Endothelial cell (in vitro differentiated cells): ENCODE measurements around the gene STK40. TPM values are rescaled to one million over a fixed set of nuclear protein-coding genes. Genes with fewer than 3 reads are reported as not detected.

Experiments used
- DNase-seq: peaks from one replicate; pipeline ENCODE4 v3.0.0; 2021; ENCODE audit warnings: low spot score
- H3K27ac Mint-ChIP-seq: one replicate; pipeline ENCODE4 v1.8.0; 2021; ENCODE audit warnings: mixed read lengths, inconsistent platforms; ENCODE audit not compliant: unreplicated experiment
- H3K27me3 Mint-ChIP-seq: one replicate; pipeline ENCODE4 v1.8.0; 2021; ENCODE audit warnings: mild to moderate bottlenecking, moderate library complexity, mixed read lengths, inconsistent platforms; ENCODE audit not compliant: unreplicated experiment
- H3K36me3 Mint-ChIP-seq: one replicate; pipeline ENCODE4 v1.8.0; 2021; ENCODE audit warnings: mild to moderate bottlenecking, low read depth, mixed read lengths, inconsistent platforms; ENCODE audit not compliant: unreplicated experiment
- H3K4me1 Mint-ChIP-seq: one replicate; pipeline ENCODE4 v1.8.0; 2021; ENCODE audit warnings: mild to moderate bottlenecking, mixed read lengths, inconsistent platforms; ENCODE audit not compliant: unreplicated experiment
- H3K4me3 Mint-ChIP-seq: one replicate; pipeline ENCODE4 v1.8.0; 2021; ENCODE audit warnings: mild to moderate bottlenecking, mixed read lengths, inconsistent platforms; ENCODE audit not compliant: unreplicated experiment
- H3K9me3 Mint-ChIP-seq: one replicate; pipeline ENCODE4 v1.8.0; 2021; ENCODE audit warnings: mixed read lengths, inconsistent platforms; ENCODE audit not compliant: unreplicated experiment
- CTCF ChIP-seq: fragments of 200-600 bp; sonication (generic); IDR thresholded peaks from one replicate; pipeline ENCODE4 v1.5.0; 2021; ENCODE audit warnings: antibody characterized with exemption; ENCODE audit not compliant: unreplicated experiment
- total RNA-seq: library from RNA; stranded (reverse); fragmentation: NEBNext Ultra II Directional; extraction: Animal tissue kit (Norgen Biotek cat#: 25700); gene quantifications from one replicate; pipeline ENCODE4 v1.2.1, GENCODE V29; 2021; ENCODE audit not compliant: unreplicated experiment

Gene STK40
- total RNA-seq, 1 donor from 2014 or later: 37.3 TPM

GRCh38 chr1:36307601-36308330, 78.0 kb downstream of the STK40 start:
- no peak for TF ChIP-seq CTCF
- DNase-seq: no peak
- Mint-ChIP-seq H3K4me1 (peaks cover 12% of the 10 kb centered on the region), H3K27ac (no peak overlapping the region), H3K36me3 (peaks cover 21% of the 10 kb centered on the region), H3K27me3 (peaks cover 8% of the 10 kb centered on the region), H3K9me3 (no peaks in the 10 kb centered on the region), H3K4me3 (peak overlapping the region; percentile 92)

GRCh38 chr1:36306902-36307456, 78.7 kb downstream of the STK40 start:
- H3K27ac Mint-ChIP-seq: no peak overlapping the region

GRCh38 chr1:36306210-36306901, 79.4 kb downstream of the STK40 start, which contains the start of gene SH3D21:
TSS of gene SH3D21 (plus strand) at chr1:36306368. CDS start at chr1:36306421, 53 bp downstream.
- H3K4me1 Mint-ChIP-seq: peaks cover 12% of the 10 kb centered on the region
- no peaks in the 10 kb centered on the region for H3K9me3 Mint-ChIP-seq
- peaks cover 8% of the 10 kb centered on the region for H3K27me3 Mint-ChIP-seq
- H3K27ac Mint-ChIP-seq: no peak within 1 kb of the TSS
- peak; percentile 56 for DNase-seq
- peaks cover 26% of the 10 kb centered on the region for H3K36me3 Mint-ChIP-seq
- TF ChIP-seq CTCF: no peak
- H3K4me3 Mint-ChIP-seq: peak within 1 kb of the TSS; percentile 92

More at GRCh38 chr1:36306902-36307456, 78.7 kb downstream of the STK40 start:
- Mint-ChIP-seq H3K4me1 (peaks cover 12% of the 10 kb centered on the region), H3K4me3 (peak overlapping the region; percentile 92), H3K36me3 (peaks cover 24% of the 10 kb centered on the region), H3K27me3 (peaks cover 8% of the 10 kb centered on the region), H3K9me3 (no peaks in the 10 kb centered on the region)
- peak; percentile 91 for DNase-seq
- TF ChIP-seq CTCF: no peak

GRCh38 chr1:36305915-36306209, 79.9 kb downstream of the STK40 start:
- Mint-ChIP-seq H3K27ac (no peak overlapping the region), H3K4me1 (peaks cover 12% of the 10 kb centered on the region), H3K4me3 (no peak overlapping the region), H3K27me3 (peaks cover 8% of the 10 kb centered on the region), H3K9me3 (no peaks in the 10 kb centered on the region), H3K36me3 (peaks cover 30% of the 10 kb centered on the region)
- DNase-seq: no peak
- no peak for TF ChIP-seq CTCF
